Uterus (tissue), 4 donors: Measurements from ENCODE around the gene B4GALT4. TPM values are rescaled to one million over a fixed set of nuclear protein-coding genes. Genes with fewer than 3 reads are reported as not detected.

Experiments
- DNase-seq, 2 donors: peaks; one replicate each; pipeline ENCODE4 v3.0.0-alpha.2; 2019 to 2020
- H3K27ac ChIP-seq, 2 donors: fragments of 200-600 bp; sonication (generic); 1 replicate in 1 of 2; 2 replicates in 1 of 2; pipeline ENCODE4 v1.5.1; 2016 to 2018
- H3K27me3 ChIP-seq, 2 donors: fragments of 200-600 bp; sonication (generic); one replicate each; pipeline ENCODE4 v1.5.1; 2018 to 2019; ENCODE audit warnings: control low read depth in 1 of 2
- H3K36me3 ChIP-seq, 2 donors: fragments of 200-600 bp; sonication (generic); one replicate each; pipeline ENCODE4 v1.5.1; 2019; ENCODE audit warnings: control low read depth in 1 of 2
- H3K4me1 ChIP-seq, 2 donors: fragments of 200-600 bp; sonication (generic); one replicate each; pipeline ENCODE4 v1.5.1; 2018 to 2019; ENCODE audit warnings: control low read depth in 1 of 2
- H3K4me3 ChIP-seq, 2 donors: fragments of 200-600 bp; sonication (generic); 1 replicate in 1 of 2; 2 replicates in 1 of 2; pipeline ENCODE4 v1.5.1; 2018 to 2019; ENCODE audit warnings: mild to moderate bottlenecking in 1 of 2
- H3K9me3 ChIP-seq, 2 donors: fragments of 200-600 bp; sonication (generic); one replicate each; pipeline ENCODE4 v1.5.1; 2019; ENCODE audit warnings: control low read depth in 1 of 2
- POLR2A ChIP-seq, 2 donors: fragments of 450-650 bp; IDR thresholded peaks; one replicate each; pipeline ENCODE4 v1.6.1; 2016; ENCODE audit warnings: antibody characterized with exemption in 2 of 2, mild to moderate bottlenecking in 1 of 2, moderate library complexity in 1 of 2
- intact Hi-C: fragments of 100-400 bp; cut with DNase I; formaldehyde crosslinking; loops from one replicate; pipeline ENCODE4 v1.15.1; 2023; ENCODE audit warnings: low total_unique reads
- total RNA-seq, 4 donors: library from RNA; depleted of rRNA in 3 of 4; stranded (reverse); fragments of >200 nt in 3 of 4; gene quantifications; one replicate each; pipeline versions ENCODE4 v1.1.0 to v1.2.4, GENCODE V29; 2014 to 2023
- TF ChIP-seq, protein P1 (sequence below), 4 experiments: fragments of 200-600 bp in 2 of 4; fragments of 450-650 bp in 2 of 4; sonication (generic) in 2 of 4; IDR thresholded peaks; one replicate each; pipeline ENCODE4 v1.5.1; 2016 to 2019; ENCODE audit warnings: antibody characterized with exemption in 4 of 4, mild to moderate bottlenecking in 2 of 4, moderate library complexity in 1 of 4
- donor health status: DM: yes; HTN: yes; CAD: no.

Gene B4GALT4
- total RNA-seq, 4 donors from 2014 or later = 21.6 to 74.1 (median 49.8) TPM

DNA sequence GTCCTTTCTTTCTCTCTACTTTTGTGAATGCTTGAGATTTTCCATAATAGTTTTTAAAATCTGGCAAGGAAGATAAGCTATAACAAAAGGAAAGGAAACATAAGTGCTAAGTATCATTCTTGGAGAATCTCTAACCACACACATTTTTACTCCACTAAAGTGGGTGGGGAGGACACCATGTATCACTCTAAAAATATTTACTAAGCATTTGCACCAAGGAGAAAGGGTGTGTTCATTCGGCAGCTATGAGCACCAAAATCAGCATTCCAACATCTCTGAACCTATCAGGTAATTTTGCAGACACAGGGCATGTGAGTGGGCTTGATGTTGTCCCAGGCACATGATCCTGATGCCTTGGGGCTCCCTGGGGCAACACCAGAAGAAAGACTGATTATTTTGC is 5.5 kb downstream of the B4GALT4 start:
- TF ChIP-seq POLR2A (IDR thresholded peaks at IDR 0.05) = no peak
- TF ChIP-seq, protein P1, sequence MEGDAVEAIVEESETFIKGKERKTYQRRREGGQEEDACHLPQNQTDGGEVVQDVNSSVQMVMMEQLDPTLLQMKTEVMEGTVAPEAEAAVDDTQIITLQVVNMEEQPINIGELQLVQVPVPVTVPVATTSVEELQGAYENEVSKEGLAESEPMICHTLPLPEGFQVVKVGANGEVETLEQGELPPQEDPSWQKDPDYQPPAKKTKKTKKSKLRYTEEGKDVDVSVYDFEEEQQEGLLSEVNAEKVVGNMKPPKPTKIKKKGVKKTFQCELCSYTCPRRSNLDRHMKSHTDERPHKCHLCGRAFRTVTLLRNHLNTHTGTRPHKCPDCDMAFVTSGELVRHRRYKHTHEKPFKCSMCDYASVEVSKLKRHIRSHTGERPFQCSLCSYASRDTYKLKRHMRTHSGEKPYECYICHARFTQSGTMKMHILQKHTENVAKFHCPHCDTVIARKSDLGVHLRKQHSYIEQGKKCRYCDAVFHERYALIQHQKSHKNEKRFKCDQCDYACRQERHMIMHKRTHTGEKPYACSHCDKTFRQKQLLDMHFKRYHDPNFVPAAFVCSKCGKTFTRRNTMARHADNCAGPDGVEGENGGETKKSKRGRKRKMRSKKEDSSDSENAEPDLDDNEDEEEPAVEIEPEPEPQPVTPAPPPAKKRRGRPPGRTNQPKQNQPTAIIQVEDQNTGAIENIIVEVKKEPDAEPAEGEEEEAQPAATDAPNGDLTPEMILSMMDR (IDR thresholded peaks at IDR 0.05) = no peak
- no peaks in the 10 kb centered on the region for H3K27me3 ChIP-seq
- H3K36me3 ChIP-seq = no peaks in the 10 kb centered on the region
- H3K9me3 ChIP-seq = no peaks in the 10 kb centered on the region
- peaks cover 0 to 3% of the 10 kb centered on the region in 2 donors for H3K4me1 ChIP-seq
- intact Hi-C loops = no loop called here
- DNase-seq = no peak
- H3K27ac ChIP-seq = no peak overlapping the region
- no peak overlapping the region for H3K4me3 ChIP-seq

DNA sequence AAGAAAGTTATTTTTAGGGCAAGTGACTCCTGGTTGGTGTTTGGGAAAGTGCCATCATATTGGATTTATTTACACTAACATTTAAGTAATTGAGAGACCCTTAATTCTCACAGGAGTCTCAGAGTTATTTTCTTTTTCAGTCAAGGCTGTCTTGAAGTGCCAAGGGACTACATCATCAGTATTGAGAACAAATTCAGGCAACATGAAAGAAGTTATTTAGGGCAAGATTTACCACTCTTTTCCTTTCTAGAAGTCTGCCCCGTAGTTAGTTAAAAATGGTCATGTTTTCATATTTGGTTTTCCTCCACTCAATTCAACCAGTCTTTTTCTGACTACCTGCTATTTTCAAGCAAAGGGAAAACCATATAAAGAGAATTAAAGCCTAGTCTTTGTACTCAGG is 6.1 kb downstream of the B4GALT4 start:
- intact Hi-C loops = no loop called here
- TF ChIP-seq POLR2A (IDR thresholded peaks at IDR 0.05) = no peak
- TF ChIP-seq, protein P1 (IDR thresholded peaks at IDR 0.05) = no peak
- no peaks in the 10 kb centered on the region for H3K36me3 ChIP-seq
- DNase-seq = no peak
- H3K4me3 ChIP-seq = no peak overlapping the region
- H3K27me3 ChIP-seq = no peaks in the 10 kb centered on the region
- H3K27ac ChIP-seq = no peak overlapping the region
- no peaks in the 10 kb centered on the region for H3K9me3 ChIP-seq
- H3K4me1 ChIP-seq = peaks cover 0 to 3% of the 10 kb centered on the region in 2 donors

- Histone ChIP-seq H3K4me1 (no peaks in the 10 kb centered on the region), H3K27ac (no peak overlapping the region), H3K27me3 (no peaks in the 10 kb centered on the region), H3K4me3 (no peak overlapping the region), H3K36me3 (no peaks in the 10 kb centered on the region), H3K9me3 (no peaks in the 10 kb centered on the region)
- TF ChIP-seq, protein P1 (IDR thresholded peaks at IDR 0.05) = no peak
- no peak for TF ChIP-seq POLR2A (IDR thresholded peaks at IDR 0.05)
- intact Hi-C loops = no loop called here
- no peak for DNase-seq
These were observed 9.9 kb downstream of the B4GALT4 start for GRCh38 chr3:119230745-119231144.

DNA sequence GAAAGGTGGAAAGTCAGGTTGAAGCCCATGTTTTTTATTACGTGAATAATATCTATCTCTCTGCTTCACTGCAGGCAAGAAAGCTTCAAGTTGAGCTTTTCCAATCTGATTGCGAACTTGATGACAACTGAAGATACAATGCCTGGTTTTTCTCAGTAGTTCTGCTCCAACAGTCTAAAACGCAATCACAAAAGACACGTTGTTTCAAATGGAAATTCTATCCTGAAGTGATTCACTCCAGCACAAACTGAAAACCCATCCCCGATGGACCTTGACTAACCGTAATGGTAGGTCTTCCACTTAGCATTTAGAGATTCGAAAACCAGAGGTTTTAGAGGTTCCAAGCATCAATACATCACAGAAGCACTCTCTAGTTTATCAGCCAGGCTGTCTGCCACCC is 10.6 kb downstream of the B4GALT4 start:
- intact Hi-C loops = no loop called here
- H3K36me3 ChIP-seq = no peaks in the 10 kb centered on the region
- H3K4me3 ChIP-seq = no peak overlapping the region
- no peaks in the 10 kb centered on the region for H3K9me3 ChIP-seq
- H3K27me3 ChIP-seq = no peaks in the 10 kb centered on the region
- H3K4me1 ChIP-seq = no peaks in the 10 kb centered on the region
- DNase-seq = no peak
- no peak for TF ChIP-seq POLR2A (IDR thresholded peaks at IDR 0.05)
- TF ChIP-seq, protein P1 (IDR thresholded peaks at IDR 0.05) = no peak
- no peak overlapping the region for H3K27ac ChIP-seq

- H3K27me3 ChIP-seq = no peaks in the 10 kb centered on the region
- H3K4me3 ChIP-seq = no peak overlapping the region
- H3K36me3 ChIP-seq = no peaks in the 10 kb centered on the region
- H3K27ac ChIP-seq = no peak overlapping the region
- intact Hi-C loops = no loop called here
- DNase-seq = no peak
- H3K4me1 ChIP-seq = no peaks in the 10 kb centered on the region
- no peak for TF ChIP-seq POLR2A (IDR thresholded peaks at IDR 0.05)
- TF ChIP-seq, protein P1 (IDR thresholded peaks at IDR 0.05) = no peak
- H3K9me3 ChIP-seq = no peaks in the 10 kb centered on the region
These were observed 11.5 kb downstream of the B4GALT4 start for GRCh38 chr3:119229190-119229589.
